ENCODE data around the gene INTS4.

DNA sequence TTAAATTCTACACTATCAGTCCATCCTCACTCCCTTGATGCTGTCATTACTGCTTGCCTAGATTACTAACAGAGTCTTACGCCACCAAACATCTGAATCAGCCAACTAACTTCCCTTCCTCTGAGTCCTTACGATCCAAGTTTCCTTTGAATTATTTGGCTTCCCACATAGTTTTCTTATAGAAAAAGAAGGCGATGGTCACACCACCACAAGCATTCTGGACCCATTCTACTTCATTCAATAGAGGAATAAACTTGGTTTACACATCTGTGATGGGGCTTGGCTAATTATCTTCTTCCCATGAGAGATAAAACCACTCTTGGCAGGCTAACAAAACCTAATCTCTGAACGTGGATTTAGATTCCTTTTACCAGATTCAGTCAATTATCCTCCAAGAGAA lies 35.0 kb downstream of the INTS4 start:
- TF ChIP-seq, protein P1, sequence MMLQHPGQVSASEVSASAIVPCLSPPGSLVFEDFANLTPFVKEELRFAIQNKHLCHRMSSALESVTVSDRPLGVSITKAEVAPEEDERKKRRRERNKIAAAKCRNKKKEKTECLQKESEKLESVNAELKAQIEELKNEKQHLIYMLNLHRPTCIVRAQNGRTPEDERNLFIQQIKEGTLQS (IDR thresholded peaks at IDR 0.05; ENCODE audit: borderline replicate concordance, extremely low read depth, low read depth, low read length) = no peak
- TF ChIP-seq, protein P2, sequence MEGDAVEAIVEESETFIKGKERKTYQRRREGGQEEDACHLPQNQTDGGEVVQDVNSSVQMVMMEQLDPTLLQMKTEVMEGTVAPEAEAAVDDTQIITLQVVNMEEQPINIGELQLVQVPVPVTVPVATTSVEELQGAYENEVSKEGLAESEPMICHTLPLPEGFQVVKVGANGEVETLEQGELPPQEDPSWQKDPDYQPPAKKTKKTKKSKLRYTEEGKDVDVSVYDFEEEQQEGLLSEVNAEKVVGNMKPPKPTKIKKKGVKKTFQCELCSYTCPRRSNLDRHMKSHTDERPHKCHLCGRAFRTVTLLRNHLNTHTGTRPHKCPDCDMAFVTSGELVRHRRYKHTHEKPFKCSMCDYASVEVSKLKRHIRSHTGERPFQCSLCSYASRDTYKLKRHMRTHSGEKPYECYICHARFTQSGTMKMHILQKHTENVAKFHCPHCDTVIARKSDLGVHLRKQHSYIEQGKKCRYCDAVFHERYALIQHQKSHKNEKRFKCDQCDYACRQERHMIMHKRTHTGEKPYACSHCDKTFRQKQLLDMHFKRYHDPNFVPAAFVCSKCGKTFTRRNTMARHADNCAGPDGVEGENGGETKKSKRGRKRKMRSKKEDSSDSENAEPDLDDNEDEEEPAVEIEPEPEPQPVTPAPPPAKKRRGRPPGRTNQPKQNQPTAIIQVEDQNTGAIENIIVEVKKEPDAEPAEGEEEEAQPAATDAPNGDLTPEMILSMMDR (IDR thresholded peaks at IDR 0.05 in 2 of 3, conservative IDR thresholded peaks at IDR 0.05 in 1 of 3; ENCODE audit: control insufficient read depth in 2 of 3, extremely low read depth in 1 of 3, insufficient read depth in 1 of 3, low read depth in 3 of 3, low read length in 3 of 3) = no peak
- TF ChIP-seq MEF2B (IDR thresholded peaks at IDR 0.05; ENCODE audit: partially characterized antibody, poor library complexity, severe bottlenecking) = no peak
- TF ChIP-seq, protein P3, sequence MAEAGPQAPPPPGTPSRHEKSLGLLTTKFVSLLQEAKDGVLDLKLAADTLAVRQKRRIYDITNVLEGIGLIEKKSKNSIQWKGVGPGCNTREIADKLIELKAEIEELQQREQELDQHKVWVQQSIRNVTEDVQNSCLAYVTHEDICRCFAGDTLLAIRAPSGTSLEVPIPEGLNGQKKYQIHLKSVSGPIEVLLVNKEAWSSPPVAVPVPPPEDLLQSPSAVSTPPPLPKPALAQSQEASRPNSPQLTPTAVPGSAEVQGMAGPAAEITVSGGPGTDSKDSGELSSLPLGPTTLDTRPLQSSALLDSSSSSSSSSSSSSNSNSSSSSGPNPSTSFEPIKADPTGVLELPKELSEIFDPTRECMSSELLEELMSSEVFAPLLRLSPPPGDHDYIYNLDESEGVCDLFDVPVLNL (IDR thresholded peaks at IDR 0.05; ENCODE audit: low read depth, low read length) = no peak
- TF ChIP-seq EP300 (IDR thresholded peaks at IDR 0.05; ENCODE audit: borderline replicate concordance in 1 of 2, control insufficient read depth in 1 of 2, low read depth in 2 of 2, low read length in 2 of 2) = no peak
- TF ChIP-seq TCF7 (IDR thresholded peaks at IDR 0.05; ENCODE audit: borderline replicate concordance) = no peak
- no peak for TF ChIP-seq BHLHE40 (IDR thresholded peaks at IDR 0.05; ENCODE audit: borderline replicate concordance in 1 of 2, low read depth in 2 of 2, low read length in 1 of 2)
- no peak for TF ChIP-seq MAX (IDR thresholded peaks at IDR 0.05; ENCODE audit: low read depth, low read length)
- TF ChIP-seq TAF1 (IDR thresholded peaks at IDR 0.05; ENCODE audit: borderline replicate concordance, low read depth, low read length) = no peak
- no peak for TF ChIP-seq EZH2 (IDR thresholded peaks at IDR 0.05; ENCODE audit: borderline replicate concordance, control insufficient read depth, low read depth, low read length)
- no peak for TF ChIP-seq SIN3A (IDR thresholded peaks at IDR 0.05; ENCODE audit: low read depth, low read length)
- TF ChIP-seq SP1 (IDR thresholded peaks at IDR 0.05; ENCODE audit: low read depth, low read length) = no peak
- TF ChIP-seq CHD4 (IDR thresholded peaks at IDR 0.05) = no peak
- TF ChIP-seq GABPA (IDR thresholded peaks at IDR 0.05; ENCODE audit: low read depth) = no peak

All from GM12878 (cell line).